Bronchial epithelial cell (primary cell): ENCODE measurements around the gene FARP2. TPM values are rescaled to one million over a fixed set of nuclear protein-coding genes. Genes with fewer than 3 reads are reported as not detected.
"Not testable (repeated sequence)": the region's sequence is repeated elsewhere in the genome, so short reads cannot be mapped to it uniquely, and the experiment has no call there.

Experiments
- DNase-seq: peaks from one replicate; pipeline ENCODE4 v3.0.0-alpha.2; 2010; ENCODE audit warnings: low read depth
- FAIRE-seq: peaks from 2 replicates; lab custom pipeline; 2011; peaks lifted over from hg19 to GRCh38; lab: Jason Lieb, UNC
- H3K27me3 ChIP-seq: 2 replicates; pipeline ENCODE4 v1.5.1; 2011; ENCODE audit warnings: low read length; ENCODE audit not compliant: control insufficient read depth, insufficient read depth
- H3K36me3 ChIP-seq: 2 replicates; pipeline ENCODE4 v1.5.1; 2011; ENCODE audit warnings: low read length; ENCODE audit not compliant: control insufficient read depth, insufficient read depth
- H3K4me3 ChIP-seq: 2 replicates; pipeline ENCODE4 v1.5.1; 2011; ENCODE audit warnings: mild to moderate bottlenecking, low read depth, low read length, control low read depth
- total RNA-seq: library from RNA; depleted of rRNA; stranded (reverse); fragments of >200 nt; gene quantifications from 2 replicates; pipeline ENCODE4 v1.2.1, GENCODE V29; 2014
- TF ChIP-seq, protein P1 (sequence below): IDR thresholded peaks from 2 replicates; pipeline ENCODE4 v1.5.1; 2011; ENCODE audit warnings: mild to moderate bottlenecking, moderate library complexity, low read length, control low read depth, inconsistent platforms; ENCODE audit not compliant: insufficient read depth, severe bottlenecking

FARP2 gene
- total RNA-seq, 1 donor from 2014 or later = 25.0 TPM

DNA sequence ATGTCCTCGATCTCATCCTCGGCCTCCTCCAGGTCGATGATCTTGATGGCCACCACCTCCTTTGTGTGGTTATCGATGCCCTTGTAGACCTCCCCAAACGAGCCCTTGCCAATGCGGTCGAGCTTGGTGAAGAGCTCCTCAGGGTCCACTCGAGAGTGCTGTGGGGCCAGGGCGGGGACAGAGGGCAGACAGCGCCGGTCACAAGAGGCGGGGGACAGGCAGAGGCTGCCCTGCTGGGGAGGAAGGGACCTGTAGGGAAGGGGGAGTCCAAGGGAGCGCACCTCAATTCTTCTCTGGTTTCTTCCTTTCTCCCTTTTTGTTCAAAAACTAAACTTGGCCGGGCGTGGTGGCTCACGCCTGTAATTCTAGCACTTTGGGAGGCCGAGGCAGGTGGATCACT is 145.5 kb downstream of the FARP2 start:
- FAIRE-seq = no peak
- H3K36me3 ChIP-seq = peaks cover 33% of the 10 kb centered on the region

DNA sequence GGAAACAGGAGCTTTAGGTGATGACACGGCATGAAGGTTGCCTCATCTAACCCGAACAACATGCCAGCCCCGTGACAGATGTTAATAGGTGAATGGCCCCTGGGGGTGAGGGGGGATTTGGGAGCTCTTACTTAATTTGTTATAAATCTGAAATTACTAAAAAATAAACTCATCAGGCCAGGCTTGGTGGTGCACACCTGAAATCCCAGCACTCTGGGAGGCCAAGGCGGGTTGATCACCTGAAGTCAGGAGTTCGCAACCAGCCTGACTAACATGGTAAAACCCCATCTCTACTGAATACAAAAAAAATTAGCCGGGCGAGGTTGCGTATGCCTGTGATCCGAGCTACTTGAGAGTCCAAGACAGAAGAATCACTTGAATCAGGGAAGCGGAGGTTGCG is 146.2 kb downstream of the FARP2 start:
- FAIRE-seq (no peak), DNase-seq (no peak)
- TF ChIP-seq, protein P1, sequence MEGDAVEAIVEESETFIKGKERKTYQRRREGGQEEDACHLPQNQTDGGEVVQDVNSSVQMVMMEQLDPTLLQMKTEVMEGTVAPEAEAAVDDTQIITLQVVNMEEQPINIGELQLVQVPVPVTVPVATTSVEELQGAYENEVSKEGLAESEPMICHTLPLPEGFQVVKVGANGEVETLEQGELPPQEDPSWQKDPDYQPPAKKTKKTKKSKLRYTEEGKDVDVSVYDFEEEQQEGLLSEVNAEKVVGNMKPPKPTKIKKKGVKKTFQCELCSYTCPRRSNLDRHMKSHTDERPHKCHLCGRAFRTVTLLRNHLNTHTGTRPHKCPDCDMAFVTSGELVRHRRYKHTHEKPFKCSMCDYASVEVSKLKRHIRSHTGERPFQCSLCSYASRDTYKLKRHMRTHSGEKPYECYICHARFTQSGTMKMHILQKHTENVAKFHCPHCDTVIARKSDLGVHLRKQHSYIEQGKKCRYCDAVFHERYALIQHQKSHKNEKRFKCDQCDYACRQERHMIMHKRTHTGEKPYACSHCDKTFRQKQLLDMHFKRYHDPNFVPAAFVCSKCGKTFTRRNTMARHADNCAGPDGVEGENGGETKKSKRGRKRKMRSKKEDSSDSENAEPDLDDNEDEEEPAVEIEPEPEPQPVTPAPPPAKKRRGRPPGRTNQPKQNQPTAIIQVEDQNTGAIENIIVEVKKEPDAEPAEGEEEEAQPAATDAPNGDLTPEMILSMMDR = no peak
- Histone ChIP-seq H3K36me3 (peaks cover 27% of the 10 kb centered on the region), H3K27me3 (no peaks in the 10 kb centered on the region), H3K4me3 (no peak overlapping the region)

More for the DNA sequence above, 145.5 kb downstream of the FARP2 start:
- Histone ChIP-seq H3K27me3 (no peaks in the 10 kb centered on the region), H3K4me3 (no peak overlapping the region)
- DNase-seq = no peak
- TF ChIP-seq, protein P1 = no peak

DNA sequence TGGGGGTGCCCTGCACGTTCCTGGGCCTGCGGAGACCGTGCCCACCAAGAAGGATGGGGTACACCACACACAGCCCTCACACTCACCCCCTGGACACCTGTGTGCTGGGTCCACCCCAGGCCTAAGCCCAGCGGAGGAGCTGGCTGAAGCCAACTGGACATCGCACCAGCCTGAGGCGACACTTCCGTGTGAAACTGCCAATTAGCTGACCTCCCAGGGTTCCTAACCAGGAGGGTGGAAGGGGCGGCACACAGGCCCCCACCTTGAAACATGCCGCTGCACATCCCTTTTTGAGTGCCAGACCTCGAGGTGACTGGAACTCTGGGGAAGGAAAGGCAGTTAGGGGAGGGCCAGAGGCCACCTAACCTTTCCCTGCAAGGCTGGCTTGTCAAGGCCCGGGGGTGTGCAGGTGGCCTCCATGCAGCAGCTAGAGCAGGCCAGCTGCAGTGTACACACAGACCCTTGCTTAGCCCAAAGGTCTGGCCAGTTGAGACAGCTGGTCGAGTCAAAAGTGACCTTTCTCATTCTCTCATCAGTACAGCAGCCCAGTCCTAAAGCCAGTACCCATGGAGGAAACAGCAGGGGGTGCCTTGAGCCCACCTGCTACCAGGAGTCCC is 147.8 kb downstream of the FARP2 start:
- FAIRE-seq = no peak
- H3K4me3 ChIP-seq = no peak overlapping the region
- H3K36me3 ChIP-seq = peaks cover 16% of the 10 kb centered on the region
- H3K27me3 ChIP-seq = no peaks in the 10 kb centered on the region
- TF ChIP-seq, protein P1 = no peak
- no peak for DNase-seq

DNA sequence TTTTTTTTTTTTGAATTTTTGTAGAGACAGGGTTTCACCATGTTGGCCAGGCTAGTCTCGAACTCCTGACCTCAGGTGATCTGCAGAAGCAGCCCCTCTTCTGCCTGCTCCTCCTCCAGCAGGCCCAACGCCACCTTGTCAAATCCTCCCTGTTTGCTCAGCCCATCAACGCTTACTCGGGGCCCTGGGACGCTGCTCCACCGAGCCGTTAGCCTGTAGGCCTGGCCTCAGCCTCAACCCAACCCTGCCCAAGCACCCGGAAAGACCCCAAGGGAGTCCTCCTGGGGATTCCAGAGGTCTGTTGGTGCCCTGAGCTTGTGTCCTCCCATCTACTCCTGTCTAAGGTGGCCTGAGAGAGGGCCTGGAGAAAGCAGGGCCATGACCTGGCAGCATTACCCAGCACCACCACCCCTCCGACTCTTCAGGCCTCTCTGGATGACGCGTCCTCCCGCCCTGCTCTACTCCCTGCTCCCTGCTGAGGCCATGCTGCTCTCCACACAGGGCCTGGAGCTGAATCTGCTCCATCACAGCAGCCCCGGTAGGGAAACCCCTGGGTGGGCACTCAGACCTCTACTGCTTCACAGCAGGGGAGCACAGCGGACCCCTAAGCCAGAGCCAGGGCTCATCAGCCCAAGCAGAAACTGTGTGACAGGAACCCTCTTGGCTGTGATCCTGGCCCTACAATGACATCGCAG is 149.1 kb downstream of the FARP2 start:
- DNase-seq (no peak), FAIRE-seq (no peak)
- TF ChIP-seq, protein P1 = no peak
- H3K36me3 ChIP-seq = peaks cover 9% of the 10 kb centered on the region
- H3K4me3 ChIP-seq = no peak overlapping the region
- no peaks in the 10 kb centered on the region for H3K27me3 ChIP-seq

DNA sequence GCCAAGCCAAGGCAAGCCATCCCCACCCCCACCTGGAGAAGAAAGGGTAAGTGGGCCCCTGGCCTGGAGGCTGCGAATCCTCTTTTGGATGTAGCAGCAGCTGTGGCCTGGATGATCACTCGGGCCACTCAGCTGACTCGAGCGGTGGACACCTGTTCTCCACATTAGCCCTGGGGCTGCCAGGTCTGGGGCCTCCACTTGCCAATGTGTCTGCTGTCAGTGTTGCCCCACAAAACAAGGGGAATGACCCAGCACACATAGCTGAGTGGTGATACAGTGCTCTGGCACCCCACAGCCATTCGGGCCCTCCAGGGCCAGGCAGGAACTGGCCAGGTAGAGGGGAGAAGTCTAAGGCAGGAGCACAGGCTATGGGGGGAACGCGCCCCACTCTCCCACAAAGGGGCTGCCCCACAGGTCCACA is 149.7 kb downstream of the FARP2 start:
- no peak for FAIRE-seq
- peaks cover 8% of the 10 kb centered on the region for H3K36me3 ChIP-seq
- no peak for DNase-seq

DNA sequence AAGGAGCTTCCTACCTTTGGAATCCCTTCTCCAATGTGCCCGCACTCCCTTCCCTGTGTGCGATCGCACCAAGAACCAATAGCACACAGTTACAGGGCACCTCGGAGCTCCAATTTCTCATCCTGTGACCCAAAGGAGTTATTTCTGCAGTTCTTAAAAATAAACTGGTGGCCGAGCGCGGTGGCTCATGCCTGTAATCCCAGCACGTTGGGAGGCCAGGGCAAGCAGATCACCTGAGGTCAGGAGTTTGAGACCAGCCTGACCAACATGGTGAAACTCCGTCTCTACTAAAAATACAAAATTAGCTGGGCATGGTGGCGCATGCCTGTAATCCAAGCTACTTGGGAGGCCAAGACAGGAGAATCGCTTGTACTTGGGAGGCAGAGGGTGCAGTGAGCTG is 150.2 kb downstream of the FARP2 start:
- not testable (repeated sequence) for H3K27me3 ChIP-seq, H3K4me3 ChIP-seq, DNase-seq, H3K36me3 ChIP-seq, FAIRE-seq

More for the DNA sequence above, 149.7 kb downstream of the FARP2 start:
- no peak overlapping the region for H3K4me3 ChIP-seq
- H3K27me3 ChIP-seq = no peaks in the 10 kb centered on the region
- TF ChIP-seq, protein P1 = no peak
